ENCODE measurements around the gene HGS. TPM values are rescaled to one million over a fixed set of nuclear protein-coding genes. Genes with fewer than 3 reads are reported as not detected.

The HGS gene
- total and polyA plus RNA-seq, 2 donors (not counting 3 experiments of a cell fraction or from before 2014, with no cell fraction given), result 166 to 191 TPM

- POLR2A ChIA-PET, result no interaction called here
These were observed 666 bp downstream of the HGS start for GRCh38 chr17:81684442-81684911.

More at GRCh38 chr17:81684442-81684911, 666 bp downstream of the HGS start:
- Histone ChIP-seq H3K27me3 (ENCODE audit: control insufficient read depth in 2 of 2, insufficient read depth in 2 of 2, low read length in 2 of 2) (no peaks in the 10 kb centered on the region), H2AFZ (ENCODE audit: low read depth, low read length) (no peak overlapping the region), H3K4me1 (ENCODE audit: control insufficient read depth, extremely low read depth, insufficient read depth, low read length) (peaks cover 16% of the 10 kb centered on the region), H3K27ac (ENCODE audit: insufficient read depth, low read depth, low read length) (peak overlapping the region; percentile 50), H4K20me1 (replicated peaks; ENCODE audit: control insufficient read depth, extremely low read depth, insufficient read depth, low read length) (no peaks in the 10 kb centered on the region), H3K79me2 (ENCODE audit: control insufficient read depth, insufficient read depth, low read length) (peaks cover 73% of the 10 kb centered on the region), H3K9ac (replicated peaks; ENCODE audit: extremely low read depth, insufficient read depth, low read length) (peak overlapping the region; percentile 87), H3K4me2 (ENCODE audit: insufficient read depth, low read length) (peak overlapping the region; percentile 48), H3K36me3 (ENCODE audit: control insufficient read depth in 2 of 2, extremely low read depth in 1 of 2, insufficient read depth in 2 of 2, low read length in 2 of 2) (peaks cover 9 to 40% of the 10 kb centered on the region in 2 experiments), H3K4me3 (replicated peaks in 1 of 3; ENCODE audit: insufficient read depth in 1 of 3, low read depth in 1 of 3, low read length in 3 of 3) (peak overlapping the region; percentile 3 to 93 (median 50)), H3K9me3 (replicated peaks; ENCODE audit: control insufficient read depth, insufficient read depth, low read length) (no peaks in the 10 kb centered on the region), H3K9me1 (replicated peaks; ENCODE audit: control insufficient read depth, extremely low read depth, insufficient read depth, low read length) (no peaks in the 10 kb centered on the region)
- DNase-seq (ENCODE audit: low read depth, low spot score), result peak; percentile 72
- TF ChIP-seq EZH2 (IDR thresholded peaks at IDR 0.05; ENCODE audit: borderline replicate concordance, low read depth, low read length, severe bottlenecking) (no peak), MAX (IDR thresholded peaks at IDR 0.05; ENCODE audit: insufficient read depth, insufficient read length) (peak; percentile 89), POLR2A (IDR thresholded peaks at IDR 0.05; ENCODE audit: low read depth, low read length) (no peak), JUN (IDR thresholded peaks at IDR 0.05; ENCODE audit: borderline replicate concordance, insufficient read depth, insufficient read length, low read depth) (peak; percentile 51), FOS (IDR thresholded peaks at IDR 0.05; ENCODE audit: borderline replicate concordance, insufficient read depth, low read length) (no peak), GATA2 (IDR thresholded peaks at IDR 0.05; ENCODE audit: insufficient read depth, insufficient read length, low read depth, low read length) (no peak), POLR2AphosphoS5 (IDR thresholded peaks at IDR 0.05; ENCODE audit: insufficient read depth, low read depth, low read length) (no peak), MYC (IDR thresholded peaks at IDR 0.05; ENCODE audit: low read depth, low read length) (no peak), CTCF (IDR thresholded peaks at IDR 0.05; ENCODE audit: extremely low read depth in 1 of 2, insufficient read depth in 1 of 2, low read depth in 1 of 2, low read length in 2 of 2) (no peak)
- dilution Hi-C loops (cut with MboI; ENCODE audit: extremely low pct_ligation_motif_present, low sequenced_read_pairs), result no loop called here
- no peak for FAIRE-seq
- intact Hi-C loops (cut with micrococcal nuclease), result loop anchor here (1.0 to 2.0 kb wide), 2 partner anchors 18 kb away; partner anchors contain the start of genes CCDC137, MRPL12 and OXLD1
- BruUV-seq (replicated peaks), result TSS peak; percentile 59
- CTCF ChIA-PET, result interaction anchor here (3.0 kb wide), 1 partner anchor 18 kb away, joined by 19 read pairs; the partner anchor contains the start of gene MRPL12

Measured in endothelial cell of umbilical vein (primary cell).